GM11168 (cell line): ENCODE results near the gene MEA1.

Experiments
- in situ Hi-C: fragments of 300-500 bp; cut with MboI; formaldehyde crosslinking; loops from one replicate; pipeline ENCODE4 v1.12.0; 2022; ENCODE audit warnings: low sequenced_read_pairs; ENCODE audit not compliant: unreplicated experiment

The MEA1 gene

DNA sequence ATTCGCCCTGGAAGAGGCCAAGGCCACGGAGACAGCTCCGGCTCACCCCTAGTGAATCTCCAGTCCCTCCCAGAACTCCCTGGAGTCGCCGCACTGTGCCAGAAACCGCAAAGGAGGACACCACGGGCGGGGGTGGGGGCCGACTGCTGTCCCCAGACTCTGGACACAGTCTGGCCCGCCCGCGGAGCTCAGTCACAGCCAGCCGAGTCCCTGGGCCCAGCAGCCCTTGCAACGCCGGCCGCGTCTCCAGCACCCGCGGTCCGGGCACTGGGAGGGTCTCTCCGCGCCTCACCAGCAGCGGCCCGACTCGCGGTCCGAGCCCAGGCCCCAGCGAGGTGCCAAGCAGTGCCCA is 35.3 kb downstream of the MEA1 start:
- in situ Hi-C loops = no loop called here

DNA sequence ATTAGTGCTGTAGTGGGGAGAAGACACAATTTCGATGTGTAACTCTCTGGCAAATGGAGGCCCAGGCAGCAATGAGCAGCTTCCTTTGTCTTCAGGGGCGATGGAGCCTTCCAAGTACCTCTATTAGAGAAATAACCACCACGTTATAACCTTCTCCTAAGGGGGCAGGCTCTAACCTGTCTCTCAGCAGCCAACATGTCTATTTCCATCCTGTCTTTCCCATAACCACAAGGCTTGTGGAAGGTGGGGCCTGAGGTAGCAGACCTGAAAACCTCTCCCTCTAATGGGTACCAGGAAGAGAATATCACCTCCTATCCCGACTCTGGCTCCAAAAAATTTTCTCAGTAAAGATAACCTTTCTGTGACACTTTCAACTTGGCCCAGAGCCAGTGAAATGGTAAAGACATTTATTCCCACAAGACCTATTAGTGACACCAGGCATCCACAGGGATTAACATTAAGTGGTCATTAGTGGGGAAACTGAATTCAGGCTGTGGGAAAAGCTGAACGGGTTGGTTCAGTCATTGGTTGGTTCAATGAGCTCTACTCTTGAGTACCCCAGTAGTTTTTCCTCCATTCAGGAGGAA is 38.7 kb downstream of the MEA1 start:
- in situ Hi-C loops = no loop called here

DNA sequence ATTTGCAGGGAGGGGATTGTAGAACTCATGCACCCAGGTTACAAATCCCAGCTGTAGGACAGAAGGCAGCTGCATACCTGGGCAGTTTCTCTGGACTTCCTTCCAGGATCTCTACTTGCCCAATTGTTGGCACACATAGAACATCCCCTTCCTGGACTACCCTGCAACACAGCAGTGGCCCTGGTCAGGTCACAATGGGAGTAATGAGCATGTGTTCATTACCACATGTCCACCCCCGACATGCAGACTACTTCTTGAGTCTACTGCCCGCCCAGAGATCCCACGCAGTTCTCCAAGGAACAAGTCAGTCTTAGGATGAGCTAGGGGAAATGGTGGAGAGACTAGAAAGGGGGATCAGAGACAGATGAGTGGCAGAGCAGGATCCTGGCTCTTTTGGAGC is 39.8 kb downstream of the MEA1 start:
- in situ Hi-C loops = no loop called here

- in situ Hi-C loops = no loop called here
Measured at GRCh38 chr6:42971746-42972327, 41.9 kb downstream of the MEA1 start.

- in situ Hi-C loops = no loop called here
Measured at GRCh38 chr6:42970871-42971612, 42.7 kb downstream of the MEA1 start.

DNA sequence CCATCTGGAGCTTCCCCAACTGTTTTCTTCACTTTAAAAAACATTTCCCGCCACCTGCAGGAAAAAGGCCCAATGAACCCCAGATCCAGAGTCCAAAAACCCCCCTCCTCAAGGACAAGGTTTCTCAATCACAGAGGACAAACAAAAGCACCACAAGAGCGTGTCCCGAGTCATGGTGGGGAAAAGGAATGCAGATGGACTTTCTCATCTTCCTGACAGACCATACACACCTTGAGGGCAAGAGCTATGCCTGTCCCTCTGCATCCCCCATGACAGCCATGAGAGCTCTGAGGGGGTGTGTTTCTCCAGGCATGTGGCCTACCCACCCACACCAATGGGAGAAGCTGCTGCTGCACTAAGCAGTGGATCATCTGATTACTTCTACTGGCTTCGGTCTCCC is 43.8 kb downstream of the MEA1 start:
- in situ Hi-C loops = loop anchor here (5.0 kb wide), 1 partner anchor 38 kb away; no protein-coding TSS in a partner anchor

DNA sequence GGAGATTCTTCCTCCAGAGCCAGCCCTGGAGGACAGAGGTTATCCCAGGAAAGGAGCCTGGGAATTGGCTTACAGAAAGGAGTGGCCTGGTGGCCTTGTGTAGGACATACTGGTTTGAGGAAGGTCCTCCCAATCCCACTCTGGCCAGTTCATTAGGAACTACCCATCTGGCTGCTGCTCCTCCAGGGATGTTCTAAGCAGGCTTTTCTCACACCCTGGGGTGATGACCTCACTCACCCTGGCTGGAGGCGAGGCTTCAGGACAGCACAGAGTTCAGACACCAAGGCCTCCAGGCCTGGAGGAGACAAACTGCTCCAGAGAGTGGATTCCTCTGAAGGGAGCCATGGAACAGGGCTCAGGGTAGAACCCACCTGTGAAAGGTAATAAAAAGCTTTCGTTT is 44.3 kb downstream of the MEA1 start:
- in situ Hi-C loops = loop anchor here (5.0 kb wide), 1 partner anchor 37 kb away; no protein-coding TSS in a partner anchor

DNA sequence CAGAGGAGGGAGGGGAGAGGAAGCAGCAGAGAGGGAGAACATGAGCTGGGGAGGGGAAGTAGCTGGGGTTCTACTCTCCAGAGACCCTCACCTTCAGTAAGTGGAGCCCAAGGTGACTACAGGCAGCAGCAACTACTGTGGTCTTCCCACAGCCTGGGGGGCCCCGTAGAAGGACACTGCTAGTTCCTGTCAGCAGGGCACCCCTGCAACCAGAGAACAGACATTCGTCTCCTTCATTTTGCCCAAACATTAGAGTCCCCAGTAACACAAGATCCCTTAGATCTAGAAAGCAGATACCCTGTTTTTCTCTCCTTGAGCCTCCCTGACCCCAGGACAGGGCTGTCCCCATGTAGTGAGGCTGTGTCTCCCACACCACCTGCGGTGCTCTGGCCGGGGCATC is 45.0 kb downstream of the MEA1 start:
- in situ Hi-C loops = loop anchor here (5.0 kb wide), 1 partner anchor 36 kb away; no protein-coding TSS in a partner anchor

DNA sequence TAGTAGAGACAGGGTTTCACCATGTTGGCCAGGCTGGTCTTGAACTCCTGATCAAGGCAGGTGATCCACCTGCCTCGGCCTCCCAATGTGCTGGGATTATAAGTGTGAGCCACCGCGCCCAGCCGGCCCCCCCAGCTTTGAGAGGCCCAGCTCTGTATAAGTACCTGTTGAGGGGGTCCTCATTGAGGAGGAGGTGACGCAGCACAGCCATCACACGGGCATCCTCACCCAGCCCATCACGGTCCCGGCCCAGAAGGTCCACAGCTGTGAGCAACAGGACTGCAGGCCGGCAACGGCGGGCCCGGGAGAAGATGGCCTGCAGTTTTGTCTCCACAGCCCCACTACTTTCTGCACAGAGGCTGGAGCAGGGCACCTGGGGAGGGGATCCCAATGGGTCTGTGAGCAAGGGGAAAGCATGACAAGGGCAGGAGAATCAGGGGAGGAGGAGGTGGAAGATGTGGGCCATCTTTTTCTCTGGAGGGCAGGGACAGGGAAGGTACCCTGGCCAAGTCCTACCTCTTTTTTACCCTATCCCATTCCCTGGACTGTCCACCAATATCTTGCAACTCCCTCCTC is 45.5 kb downstream of the MEA1 start:
- in situ Hi-C loops = loop anchor here (5.0 kb wide), 1 partner anchor 36 kb away; no protein-coding TSS in a partner anchor

DNA sequence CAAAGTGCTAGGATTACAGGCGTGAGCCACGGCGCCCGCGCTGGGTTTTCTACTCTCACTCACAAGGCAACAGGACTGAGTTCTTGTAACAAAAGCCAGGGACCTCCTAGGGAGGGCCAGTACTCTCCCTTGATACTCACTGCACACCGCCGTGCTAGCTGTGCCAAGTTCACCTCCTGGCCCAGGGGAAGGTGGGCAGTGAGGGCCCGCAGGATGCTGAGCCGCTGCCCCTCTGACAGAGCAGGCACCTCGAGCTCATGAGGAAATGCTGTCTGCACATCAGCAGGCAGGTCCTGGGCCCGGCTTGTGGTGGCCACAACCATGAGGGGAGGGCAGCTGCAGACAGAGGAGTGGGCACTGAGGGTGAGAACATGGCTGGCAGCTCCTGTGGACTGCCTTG is 46.5 kb downstream of the MEA1 start:
- in situ Hi-C loops = loop anchor here (5.0 kb wide), 1 partner anchor 35 kb away; no protein-coding TSS in a partner anchor

- in situ Hi-C loops = loop anchor here (5.0 kb wide), 1 partner anchor 34 kb away; no protein-coding TSS in a partner anchor
Measured at GRCh38 chr6:42966571-42966970, 47.2 kb downstream of the MEA1 start.

DNA sequence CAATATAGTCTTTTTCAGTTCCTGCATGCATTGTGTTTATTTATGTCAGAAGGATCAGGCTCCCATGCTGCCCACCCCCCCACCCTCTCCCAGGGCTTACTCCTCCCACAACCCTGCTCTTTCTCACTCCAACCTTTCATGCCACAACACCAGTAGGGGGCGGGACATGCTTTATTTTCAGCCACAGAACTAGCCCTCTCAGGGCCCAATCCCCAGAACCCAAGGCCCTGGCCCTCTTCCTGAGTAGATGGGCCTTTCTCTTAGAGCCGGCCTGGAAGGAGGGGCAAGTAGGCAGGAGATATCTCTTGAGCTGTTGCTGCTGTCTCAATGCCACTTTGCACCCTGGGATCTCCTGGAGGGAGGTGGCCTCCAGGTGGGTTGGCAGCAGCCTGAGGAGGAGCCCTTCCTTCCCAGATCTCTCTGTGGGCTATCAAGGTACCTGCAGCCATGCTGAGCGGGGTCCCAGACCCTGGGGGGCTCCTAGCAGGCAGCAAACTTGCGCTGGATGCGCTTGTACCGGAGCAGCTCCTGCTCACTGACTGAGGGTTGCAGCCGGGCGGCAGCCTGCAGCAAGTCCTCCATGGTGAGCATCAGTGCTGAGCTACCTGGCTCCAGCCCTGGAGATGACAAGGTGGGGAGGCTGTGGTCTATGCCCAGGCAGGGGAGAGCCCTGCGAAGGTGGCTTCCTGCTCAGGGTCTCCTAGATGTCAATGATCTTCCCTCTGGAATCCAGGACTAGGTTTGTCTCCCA is 49.7 kb downstream of the MEA1 start:
- in situ Hi-C loops = no loop called here

DNA sequence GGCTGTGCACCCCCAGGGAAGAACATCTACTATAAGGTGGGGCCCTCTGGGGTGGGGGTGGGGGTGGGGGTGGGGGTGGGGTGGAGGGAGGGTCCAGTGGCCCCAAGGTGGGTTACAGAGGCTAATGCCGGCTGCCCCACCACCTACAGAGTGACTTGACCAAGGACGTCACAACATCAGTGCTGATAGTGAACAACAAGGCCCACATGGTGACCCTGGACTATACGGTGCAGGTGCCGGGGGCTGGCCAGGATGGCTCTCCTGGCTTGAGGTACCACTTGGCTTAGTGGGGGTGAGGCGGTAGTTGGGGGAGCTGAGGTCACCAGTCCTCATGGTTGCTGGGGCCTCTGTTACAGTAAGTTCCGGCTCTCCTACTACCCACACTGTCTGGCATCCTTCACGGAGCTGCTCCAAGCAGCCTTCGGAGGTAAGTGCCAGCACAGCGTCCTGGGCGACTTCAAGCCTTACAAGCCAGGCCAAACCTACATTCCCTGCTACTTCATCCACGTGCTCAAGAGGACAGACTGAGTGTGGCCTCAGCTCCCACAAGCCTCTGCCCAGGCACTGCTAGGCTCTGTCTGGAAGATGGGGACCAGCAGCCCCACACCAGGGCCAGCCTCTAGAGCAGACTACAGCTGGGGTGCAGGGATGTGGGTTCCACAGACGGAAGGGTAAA is 50.4 kb downstream of the MEA1 start:
- in situ Hi-C loops = no loop called here

GRCh38 chr6:42962502-42963178 is 51.1 kb downstream of the MEA1 start:
- in situ Hi-C loops = no loop called here

DNA sequence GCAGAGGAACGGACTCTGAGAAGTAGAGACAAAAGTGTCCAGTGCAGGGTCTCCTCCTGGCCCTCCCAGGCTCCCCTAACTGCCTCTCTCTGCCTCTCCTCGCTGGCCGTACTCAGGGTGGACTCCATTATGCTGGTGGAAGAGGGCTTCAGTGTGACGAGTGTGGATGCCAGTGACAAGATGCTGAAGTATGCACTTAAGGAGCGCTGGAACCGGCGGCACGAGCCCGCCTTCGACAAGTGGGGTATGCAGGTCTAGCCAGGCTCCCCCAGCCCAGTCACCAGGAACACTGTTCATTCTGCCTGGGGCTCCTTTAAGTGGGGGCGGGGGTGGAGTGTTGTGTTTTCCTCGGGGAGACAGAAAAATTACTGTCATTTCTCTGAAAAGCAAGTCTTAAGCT is 51.6 kb downstream of the MEA1 start:
- in situ Hi-C loops = no loop called here
